HepG2 (cell line): ENCODE results near the gene SLC22A7. TPM values are rescaled to one million over a fixed set of nuclear protein-coding genes. Genes with fewer than 3 reads are reported as not detected.

Source experiments
- FOXM1 ChIP-seq: sonication (generic); formaldehyde crosslinking; IDR thresholded peaks from 2 replicates; pipeline ENCODE4 v1.5.0; 2020; ENCODE audit warnings: missing genetic modification reagents
- KLF9 ChIP-seq: IDR thresholded peaks from 2 replicates; pipeline ENCODE4 v1.6.1; 2016; ENCODE audit warnings: low read depth
- KMT2B ChIP-seq: IDR thresholded peaks from 2 replicates; pipeline ENCODE4 v1.6.1; 2016; ENCODE audit warnings: missing genetic modification reagents, missing compliant biosample characterization
- NR3C1 ChIP-seq: sonication (generic); formaldehyde crosslinking; IDR thresholded peaks from 2 replicates; pipeline ENCODE4 v1.4.0; 2020; ENCODE audit warnings: missing genetic modification reagents
- PRMT3 ChIP-seq: sonication (generic); formaldehyde crosslinking; IDR thresholded peaks from 2 replicates; pipeline ENCODE4 v1.8.1; 2022; ENCODE audit warnings: low read depth, mild to moderate bottlenecking, moderate library complexity, missing genetic modification reagents, borderline replicate concordance
- SMYD3 ChIP-seq: sonication (generic); formaldehyde crosslinking; IDR thresholded peaks from 2 replicates; pipeline ENCODE4 v1.8.1; 2023; ENCODE audit warnings: mild to moderate bottlenecking, missing genetic modification reagents
- SP2 ChIP-seq: sonication (generic); formaldehyde crosslinking; IDR thresholded peaks from 2 replicates; pipeline ENCODE4 v1.5.1; 2020; ENCODE audit warnings: mild to moderate bottlenecking, missing genetic modification reagents
- TARDBP ChIP-seq: sonication (generic); formaldehyde crosslinking; IDR thresholded peaks from 2 replicates; pipeline ENCODE4 v1.8.0; 2022; ENCODE audit warnings: mild to moderate bottlenecking, missing genetic modification reagents
- TOE1 ChIP-seq: sonication (generic); formaldehyde crosslinking; IDR thresholded peaks from 2 replicates; pipeline ENCODE4 v1.4.0; 2020; ENCODE audit warnings: mild to moderate bottlenecking, missing genetic modification reagents
- U2AF2 ChIP-seq: fragments of 200-400 bp; formaldehyde crosslinking; IDR thresholded peaks from 2 replicates; pipeline ENCODE4 v1.6.1; 2017; ENCODE audit warnings: low read depth, mild to moderate bottlenecking, low read length
- YY1 ChIP-seq: IDR thresholded peaks from 2 replicates; pipeline ENCODE4 v1.6.1; 2011; ENCODE audit warnings: low read length, low read depth, moderate library complexity, mild to moderate bottlenecking; ENCODE audit not compliant: insufficient read depth, insufficient replicate concordance
- ZNF225 ChIP-seq: sonication (generic); formaldehyde crosslinking; IDR thresholded peaks from 2 replicates; pipeline ENCODE4 v1.4.0; 2020; ENCODE audit warnings: mild to moderate bottlenecking, missing genetic modification reagents
- ZNF337 ChIP-seq: sonication (generic); formaldehyde crosslinking; IDR thresholded peaks from 2 replicates; pipeline ENCODE4 v1.5.1; 2020; ENCODE audit warnings: missing genetic modification reagents, low read depth, mild to moderate bottlenecking, borderline replicate concordance
- ZNF569 ChIP-seq: sonication (generic); formaldehyde crosslinking; IDR thresholded peaks from 2 replicates; pipeline ENCODE4 v1.5.0; 2020; ENCODE audit warnings: mild to moderate bottlenecking, missing genetic modification reagents, moderate library complexity, borderline replicate concordance
- polyA plus RNA-seq, 8 experiments: library from polyadenylated mRNA; depleted of rRNA in 3 of 8; stranded (reverse) in 7 of 8; unstranded in 1 of 8; fragments of >200 nt; fragmentation: Illumina TruSeq in 4 of 8; extraction: Trizol in 4 of 8; gene quantifications; 2 replicates each; pipeline versions ENCODE4 v1.2.1 to v1.2.3, GENCODE V29; 2011 to 2016; ENCODE audit warnings: low read depth in 4 of 8, missing spikeins in 1 of 8, mixed read lengths in 1 of 8; ENCODE audit not compliant: insufficient read depth in 1 of 8
- total RNA-seq, 5 experiments: library from RNA; depleted of rRNA; stranded (reverse); fragments of >200 nt; fragmentation: Illumina TruSeq; extraction: Trizol; gene quantifications; 2 replicates each; pipeline ENCODE4 v1.2.3, GENCODE V29; 2016; ENCODE audit warnings: low read depth in 1 of 5
- TF ChIP-seq, protein P1 (sequence below): sonication (generic); formaldehyde crosslinking; IDR thresholded peaks from 2 replicates; pipeline ENCODE4 v1.8.1; 2023; ENCODE audit warnings: missing genetic modification reagents, inconsistent platforms, borderline replicate concordance
- TF ChIP-seq, protein P2 (sequence below): IDR thresholded peaks from 2 replicates; pipeline ENCODE4 v1.6.1; 2016; ENCODE audit warnings: low read depth, borderline replicate concordance
- TF ChIP-seq, protein P3 (sequence below): sonication (generic); formaldehyde crosslinking; IDR thresholded peaks from 2 replicates; pipeline ENCODE4 v1.4.0; 2020; ENCODE audit warnings: missing genetic modification reagents
- TF ChIP-seq, protein P4 (sequence below): sonication (generic); formaldehyde crosslinking; IDR thresholded peaks from 2 replicates; pipeline ENCODE4 v1.4.0; 2020; ENCODE audit warnings: missing genetic modification reagents
- TF ChIP-seq, protein P5 (sequence below): sonication (generic); formaldehyde crosslinking; IDR thresholded peaks from 2 replicates; pipeline ENCODE4 v1.4.0; 2020; ENCODE audit warnings: mild to moderate bottlenecking, missing genetic modification reagents, borderline replicate concordance
- TF ChIP-seq, protein P6 (sequence below): sonication (generic); formaldehyde crosslinking; IDR thresholded peaks from 2 replicates; pipeline ENCODE4 v1.4.0; 2020; ENCODE audit warnings: missing genetic modification reagents, mild to moderate bottlenecking, borderline replicate concordance

Gene SLC22A7
- total and polyA plus RNA-seq, 2 of the 13 experiments (the other 11 are each of a cell fraction or from before 2014, with no cell fraction given), result 5.3 to 22.6 TPM

DNA sequence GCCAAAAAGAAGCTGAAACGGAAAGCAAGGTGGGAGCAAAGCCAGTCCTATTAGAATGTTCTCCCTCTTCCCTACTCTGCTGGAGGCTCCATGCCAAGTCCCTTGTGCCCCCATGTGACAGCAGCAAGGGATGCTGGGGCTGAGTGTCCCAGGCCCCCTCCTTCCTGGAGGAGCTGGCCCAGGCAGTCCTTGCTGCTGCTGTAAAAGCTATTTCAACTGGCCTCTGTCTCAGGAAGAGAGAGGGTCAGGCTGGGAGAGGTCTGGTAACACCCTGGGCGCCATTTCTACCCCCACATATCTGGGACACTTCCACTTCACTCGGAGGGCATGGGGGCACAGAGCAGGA lies 29.7 kb upstream of the SLC22A7 start (continued):
- TF ChIP-seq, protein P1, sequence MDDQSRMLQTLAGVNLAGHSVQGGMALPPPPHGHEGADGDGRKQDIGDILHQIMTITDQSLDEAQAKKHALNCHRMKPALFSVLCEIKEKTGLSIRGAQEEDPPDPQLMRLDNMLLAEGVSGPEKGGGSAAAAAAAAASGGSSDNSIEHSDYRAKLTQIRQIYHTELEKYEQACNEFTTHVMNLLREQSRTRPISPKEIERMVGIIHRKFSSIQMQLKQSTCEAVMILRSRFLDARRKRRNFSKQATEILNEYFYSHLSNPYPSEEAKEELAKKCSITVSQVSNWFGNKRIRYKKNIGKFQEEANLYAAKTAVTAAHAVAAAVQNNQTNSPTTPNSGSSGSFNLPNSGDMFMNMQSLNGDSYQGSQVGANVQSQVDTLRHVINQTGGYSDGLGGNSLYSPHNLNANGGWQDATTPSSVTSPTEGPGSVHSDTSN, result no peak
- TF ChIP-seq, protein P2, sequence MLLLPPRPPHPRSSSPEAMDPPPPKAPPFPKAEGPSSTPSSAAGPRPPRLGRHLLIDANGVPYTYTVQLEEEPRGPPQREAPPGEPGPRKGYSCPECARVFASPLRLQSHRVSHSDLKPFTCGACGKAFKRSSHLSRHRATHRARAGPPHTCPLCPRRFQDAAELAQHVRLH, result peak; percentile 12; the same call in 1 of the 2 replicates
- TF ChIP-seq ZNF569 (CRISPR knock-in tag) (no peak), SP2 (CRISPR knock-in tag) (no peak), NR3C1 (CRISPR knock-in tag) (no peak), YY1 (no peak), ZNF225 (CRISPR knock-in tag) (no peak), ZNF337 (CRISPR knock-in tag) (no peak), KMT2B (CRISPR knock-in tag) (no peak), U2AF2 (no peak), FOXM1 (CRISPR knock-in tag) (peak; percentile 1; the same call in 1 of the 2 replicates), KLF9 (no peak), TARDBP (CRISPR knock-in tag) (no peak), TOE1 (CRISPR knock-in tag) (no peak), PRMT3 (no peak), SMYD3 (CRISPR knock-in tag) (no peak)
- TF ChIP-seq, protein P3, sequence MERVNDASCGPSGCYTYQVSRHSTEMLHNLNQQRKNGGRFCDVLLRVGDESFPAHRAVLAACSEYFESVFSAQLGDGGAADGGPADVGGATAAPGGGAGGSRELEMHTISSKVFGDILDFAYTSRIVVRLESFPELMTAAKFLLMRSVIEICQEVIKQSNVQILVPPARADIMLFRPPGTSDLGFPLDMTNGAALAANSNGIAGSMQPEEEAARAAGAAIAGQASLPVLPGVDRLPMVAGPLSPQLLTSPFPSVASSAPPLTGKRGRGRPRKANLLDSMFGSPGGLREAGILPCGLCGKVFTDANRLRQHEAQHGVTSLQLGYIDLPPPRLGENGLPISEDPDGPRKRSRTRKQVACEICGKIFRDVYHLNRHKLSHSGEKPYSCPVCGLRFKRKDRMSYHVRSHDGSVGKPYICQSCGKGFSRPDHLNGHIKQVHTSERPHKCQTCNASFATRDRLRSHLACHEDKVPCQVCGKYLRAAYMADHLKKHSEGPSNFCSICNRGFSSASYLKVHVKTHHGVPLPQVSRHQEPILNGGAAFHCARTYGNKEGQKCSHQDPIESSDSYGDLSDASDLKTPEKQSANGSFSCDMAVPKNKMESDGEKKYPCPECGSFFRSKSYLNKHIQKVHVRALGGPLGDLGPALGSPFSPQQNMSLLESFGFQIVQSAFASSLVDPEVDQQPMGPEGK (CRISPR knock-in tag), result peak; percentile 52
- TF ChIP-seq, protein P4, sequence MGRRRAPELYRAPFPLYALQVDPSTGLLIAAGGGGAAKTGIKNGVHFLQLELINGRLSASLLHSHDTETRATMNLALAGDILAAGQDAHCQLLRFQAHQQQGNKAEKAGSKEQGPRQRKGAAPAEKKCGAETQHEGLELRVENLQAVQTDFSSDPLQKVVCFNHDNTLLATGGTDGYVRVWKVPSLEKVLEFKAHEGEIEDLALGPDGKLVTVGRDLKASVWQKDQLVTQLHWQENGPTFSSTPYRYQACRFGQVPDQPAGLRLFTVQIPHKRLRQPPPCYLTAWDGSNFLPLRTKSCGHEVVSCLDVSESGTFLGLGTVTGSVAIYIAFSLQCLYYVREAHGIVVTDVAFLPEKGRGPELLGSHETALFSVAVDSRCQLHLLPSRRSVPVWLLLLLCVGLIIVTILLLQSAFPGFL (CRISPR knock-in tag), result 0 out of 2 replicates have a peak, but pooled peaks have one; percentile 86
- TF ChIP-seq, protein P5, sequence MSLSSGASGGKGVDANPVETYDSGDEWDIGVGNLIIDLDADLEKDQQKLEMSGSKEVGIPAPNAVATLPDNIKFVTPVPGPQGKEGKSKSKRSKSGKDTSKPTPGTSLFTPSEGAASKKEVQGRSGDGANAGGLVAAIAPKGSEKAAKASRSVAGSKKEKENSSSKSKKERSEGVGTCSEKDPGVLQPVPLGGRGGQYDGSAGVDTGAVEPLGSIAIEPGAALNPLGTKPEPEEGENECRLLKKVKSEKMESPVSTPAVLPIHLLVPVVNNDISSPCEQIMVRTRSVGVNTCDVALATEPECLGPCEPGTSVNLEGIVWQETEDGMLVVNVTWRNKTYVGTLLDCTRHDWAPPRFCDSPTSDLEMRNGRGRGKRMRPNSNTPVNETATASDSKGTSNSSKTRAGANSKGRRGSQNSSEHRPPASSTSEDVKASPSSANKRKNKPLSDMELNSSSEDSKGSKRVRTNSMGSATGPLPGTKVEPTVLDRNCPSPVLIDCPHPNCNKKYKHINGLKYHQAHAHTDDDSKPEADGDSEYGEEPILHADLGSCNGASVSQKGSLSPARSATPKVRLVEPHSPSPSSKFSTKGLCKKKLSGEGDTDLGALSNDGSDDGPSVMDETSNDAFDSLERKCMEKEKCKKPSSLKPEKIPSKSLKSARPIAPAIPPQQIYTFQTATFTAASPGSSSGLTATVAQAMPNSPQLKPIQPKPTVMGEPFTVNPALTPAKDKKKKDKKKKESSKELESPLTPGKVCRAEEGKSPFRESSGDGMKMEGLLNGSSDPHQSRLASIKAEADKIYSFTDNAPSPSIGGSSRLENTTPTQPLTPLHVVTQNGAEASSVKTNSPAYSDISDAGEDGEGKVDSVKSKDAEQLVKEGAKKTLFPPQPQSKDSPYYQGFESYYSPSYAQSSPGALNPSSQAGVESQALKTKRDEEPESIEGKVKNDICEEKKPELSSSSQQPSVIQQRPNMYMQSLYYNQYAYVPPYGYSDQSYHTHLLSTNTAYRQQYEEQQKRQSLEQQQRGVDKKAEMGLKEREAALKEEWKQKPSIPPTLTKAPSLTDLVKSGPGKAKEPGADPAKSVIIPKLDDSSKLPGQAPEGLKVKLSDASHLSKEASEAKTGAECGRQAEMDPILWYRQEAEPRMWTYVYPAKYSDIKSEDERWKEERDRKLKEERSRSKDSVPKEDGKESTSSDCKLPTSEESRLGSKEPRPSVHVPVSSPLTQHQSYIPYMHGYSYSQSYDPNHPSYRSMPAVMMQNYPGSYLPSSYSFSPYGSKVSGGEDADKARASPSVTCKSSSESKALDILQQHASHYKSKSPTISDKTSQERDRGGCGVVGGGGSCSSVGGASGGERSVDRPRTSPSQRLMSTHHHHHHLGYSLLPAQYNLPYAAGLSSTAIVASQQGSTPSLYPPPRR, result no peak
- TF ChIP-seq, protein P6, sequence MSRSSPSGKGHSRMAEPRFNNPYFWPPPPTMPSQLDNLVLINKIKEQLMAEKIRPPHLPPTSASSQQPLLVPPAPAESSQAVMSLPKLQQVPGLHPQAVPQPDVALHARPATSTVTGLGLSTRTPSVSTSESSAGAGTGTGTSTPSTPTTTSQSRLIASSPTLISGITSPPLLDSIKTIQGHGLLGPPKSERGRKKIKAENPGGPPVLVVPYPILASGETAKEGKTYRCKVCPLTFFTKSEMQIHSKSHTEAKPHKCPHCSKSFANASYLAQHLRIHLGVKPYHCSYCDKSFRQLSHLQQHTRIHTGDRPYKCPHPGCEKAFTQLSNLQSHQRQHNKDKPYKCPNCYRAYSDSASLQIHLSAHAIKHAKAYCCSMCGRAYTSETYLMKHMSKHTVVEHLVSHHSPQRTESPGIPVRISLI (CRISPR knock-in tag), result no peak
